IPS DF 6.9 (cell line): ENCODE results near the gene MIOS.
"Not testable (repeated sequence)": the region's sequence is repeated elsewhere in the genome, so short reads cannot be mapped to it uniquely, and the experiment has no call there.

ENCODE experiments used
- DNase-seq: peaks from one replicate; pipeline ENCODE4 v3.0.0-alpha.2; 2013; ENCODE audit warnings: low read depth, low spot score
- H3K27ac ChIP-seq: one replicate; pipeline ENCODE4 v1.5.1; 2013; ENCODE audit warnings: low read length, control low read depth
- H3K27me3 ChIP-seq: 2 replicates; pipeline ENCODE4 v1.6.1; 2013; ENCODE audit warnings: mild to moderate bottlenecking, low read length; ENCODE audit not compliant: control insufficient read depth, insufficient read depth
- H3K36me3 ChIP-seq: 2 replicates; pipeline ENCODE4 v1.6.1; 2013; ENCODE audit warnings: low read length; ENCODE audit not compliant: control insufficient read depth, insufficient read depth
- H3K4me1 ChIP-seq: 2 replicates; pipeline ENCODE4 v1.6.1; 2013; ENCODE audit warnings: low read length; ENCODE audit not compliant: control insufficient read depth, insufficient read depth
- H3K4me3 ChIP-seq: 2 replicates; pipeline ENCODE4 v1.5.1; 2013; ENCODE audit warnings: mild to moderate bottlenecking, low read length
- H3K9me3 ChIP-seq: 2 replicates; pipeline ENCODE4 v1.6.1; 2013; ENCODE audit warnings: low read length, inconsistent platforms; ENCODE audit not compliant: control insufficient read depth, insufficient read depth
- WGBS: extraction: QIAGEN DNeasy Blood & Tissue Kit; methylation state at CpG from one replicate; pipeline ENCODE4 v1.1.7; 2013; ENCODE audit warnings: mixed read lengths, missing lambda C conversion rate; ENCODE audit not compliant: insufficient read length, insufficient coverage; 5-methylcytosine and 5-hydroxymethylcytosine counted together

MIOS gene

DNA sequence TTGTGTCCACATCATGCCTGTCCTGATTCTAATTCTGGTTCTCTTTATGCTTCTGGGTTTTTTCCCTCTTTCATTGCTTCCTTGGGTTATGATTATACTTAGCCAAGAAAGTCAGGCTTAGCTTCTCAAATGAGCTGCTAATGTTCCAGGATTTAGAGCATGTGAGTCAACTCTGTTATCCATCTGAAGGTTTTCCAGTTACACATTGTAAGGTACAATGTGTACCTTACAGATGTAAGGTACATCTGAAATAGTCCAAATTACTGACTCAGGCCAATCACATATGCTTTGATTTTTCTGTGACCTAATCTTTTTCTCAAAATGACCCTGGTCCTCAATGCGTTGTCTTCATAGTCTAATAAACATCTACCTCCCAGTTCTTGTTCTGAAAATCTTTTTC, 13.3 kb upstream of the MIOS start:
- DNase-seq = no peak

DNA sequence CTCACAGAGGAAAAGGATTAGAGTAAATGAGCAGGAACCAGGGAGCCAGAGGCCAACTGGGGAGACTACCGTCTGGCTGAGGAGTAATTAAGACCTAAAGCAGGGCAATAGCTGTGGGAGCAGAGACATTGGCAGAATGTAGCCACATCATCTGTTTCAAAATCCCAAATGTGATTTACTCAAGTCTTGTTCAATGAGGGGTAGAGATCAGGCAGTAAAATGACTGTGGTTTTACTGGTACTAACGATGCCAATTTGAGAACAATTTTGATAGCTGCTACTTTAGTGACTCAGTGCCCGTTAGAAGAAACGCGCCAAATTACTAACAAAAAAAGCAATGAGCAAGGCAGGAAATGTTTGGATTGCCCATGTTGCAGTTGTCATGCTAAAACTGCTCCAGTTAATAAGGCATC, 12.7 kb upstream of the MIOS start:
- H3K4me1 ChIP-seq = no peaks in the 10 kb centered on the region
- H3K4me3 ChIP-seq = no peak overlapping the region
- WGBS = no CpG with 5 or more reads among the region's 5 CpGs
- no peaks in the 10 kb centered on the region for H3K9me3 ChIP-seq
- H3K27ac ChIP-seq = no peak overlapping the region
- no peaks in the 10 kb centered on the region for H3K36me3 ChIP-seq
- no peak for DNase-seq
- H3K27me3 ChIP-seq = no peaks in the 10 kb centered on the region

More for the DNA sequence above, 13.3 kb upstream of the MIOS start:
- no peaks in the 10 kb centered on the region for H3K36me3 ChIP-seq
- H3K27me3 ChIP-seq = no peaks in the 10 kb centered on the region
- H3K4me3 ChIP-seq = no peak overlapping the region
- H3K27ac ChIP-seq = no peak overlapping the region
- WGBS = no CpG with 5 or more reads among the region's 1 CpG
- no peaks in the 10 kb centered on the region for H3K9me3 ChIP-seq
- H3K4me1 ChIP-seq = no peaks in the 10 kb centered on the region

DNA sequence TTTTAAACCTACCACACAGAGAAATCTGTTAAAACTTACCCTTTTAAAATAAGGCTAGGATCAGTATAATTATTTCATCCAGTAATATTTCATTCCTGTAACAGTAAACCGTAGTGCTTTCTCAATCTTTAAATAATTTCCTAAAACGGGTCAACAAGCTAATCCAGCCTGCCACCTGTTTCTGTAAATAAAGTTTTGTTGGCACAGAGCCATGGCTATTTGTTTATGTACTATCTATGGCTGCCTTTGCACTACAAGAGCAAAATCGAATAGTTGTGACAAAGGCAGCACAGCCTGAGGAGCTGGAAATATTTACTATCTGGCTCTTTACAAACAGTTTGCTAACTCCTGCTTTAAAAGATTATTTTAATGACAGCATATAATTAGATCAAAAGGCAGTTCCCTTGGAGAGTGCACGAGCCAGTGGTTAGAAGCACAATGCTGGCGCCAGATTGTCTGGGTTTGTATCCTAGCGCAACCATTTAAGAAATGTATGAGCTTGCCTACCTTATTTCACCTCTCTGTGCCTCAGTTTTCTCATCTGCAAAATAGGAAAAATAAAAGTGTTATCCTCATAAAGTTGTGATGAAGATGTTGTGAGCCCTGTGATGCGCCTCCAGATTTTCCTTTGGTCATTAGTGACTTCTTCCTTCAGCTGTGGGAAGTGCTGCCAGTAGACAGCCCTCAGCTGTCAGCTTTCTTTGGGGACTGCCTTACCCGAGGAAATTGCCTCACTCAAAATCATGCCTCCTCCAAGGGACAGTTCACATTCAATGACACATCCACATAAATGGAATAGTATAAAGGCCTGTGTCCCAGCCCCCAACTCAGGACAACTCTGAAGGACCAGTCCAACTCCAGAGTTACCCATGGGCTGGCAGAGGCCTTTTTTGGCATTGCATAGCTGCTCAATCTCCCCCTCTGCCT, 11.8 kb upstream of the MIOS start:
- WGBS = no CpG with 5 or more reads among the region's 8 CpGs
- DNase-seq = no peak

DNA sequence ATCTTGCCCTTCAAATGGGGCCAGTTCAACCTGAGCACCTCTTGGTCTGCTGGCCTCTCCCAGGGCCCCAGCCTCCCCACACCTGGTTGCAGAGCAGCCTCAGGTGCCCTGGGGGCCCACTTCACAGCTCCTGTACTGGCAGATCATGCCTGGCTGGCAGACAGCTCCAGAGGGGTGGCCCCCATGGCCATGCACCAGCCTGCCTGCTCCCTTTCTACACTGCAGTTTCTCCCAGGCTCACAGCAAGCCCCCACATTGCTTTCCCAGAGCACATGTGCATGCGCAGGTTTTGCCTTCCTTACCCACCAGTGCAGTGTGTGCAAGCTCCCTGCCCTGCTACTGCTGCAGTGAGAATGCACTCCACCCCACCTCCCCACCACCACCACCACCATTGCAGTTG, 9.8 kb upstream of the MIOS start:
- no peaks in the 10 kb centered on the region for H3K4me1 ChIP-seq
- no peak overlapping the region for H3K4me3 ChIP-seq
- H3K9me3 ChIP-seq = no peaks in the 10 kb centered on the region
- no peak for DNase-seq
- no peaks in the 10 kb centered on the region for H3K27me3 ChIP-seq
- H3K27ac ChIP-seq = no peak overlapping the region
- WGBS = no CpG with 5 or more reads among the region's 1 CpG
- no peaks in the 10 kb centered on the region for H3K36me3 ChIP-seq

More for the DNA sequence above, 11.8 kb upstream of the MIOS start:
- no peaks in the 10 kb centered on the region for H3K27me3 ChIP-seq
- H3K4me3 ChIP-seq = no peak overlapping the region
- H3K9me3 ChIP-seq = no peaks in the 10 kb centered on the region
- no peak overlapping the region for H3K27ac ChIP-seq
- H3K36me3 ChIP-seq = no peaks in the 10 kb centered on the region
- no peaks in the 10 kb centered on the region for H3K4me1 ChIP-seq

DNA sequence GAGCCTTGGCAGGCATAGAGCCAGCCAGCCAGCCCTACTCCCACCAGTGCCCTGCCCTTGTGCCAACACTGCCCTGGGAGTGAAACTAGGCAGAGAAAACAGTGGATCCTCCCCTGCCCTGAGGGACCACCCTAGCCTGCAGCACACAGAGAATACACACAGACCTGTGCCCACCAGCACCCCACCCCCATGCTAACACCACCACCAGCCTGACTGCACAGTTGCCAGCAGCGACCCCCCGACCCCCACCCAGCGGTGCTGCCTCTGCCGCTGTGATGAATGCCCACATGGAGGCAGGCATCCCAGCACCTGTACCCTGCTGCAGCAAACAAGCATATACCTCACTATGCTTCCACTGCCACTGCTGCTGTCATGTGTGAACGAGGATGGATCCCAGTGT, 9.4 kb upstream of the MIOS start:
- H3K27me3 ChIP-seq = no peaks in the 10 kb centered on the region
- no peak overlapping the region for H3K27ac ChIP-seq
- H3K36me3 ChIP-seq = no peaks in the 10 kb centered on the region
- no peak for DNase-seq
- WGBS = no CpG with 5 or more reads among the region's 5 CpGs
- H3K9me3 ChIP-seq = no peaks in the 10 kb centered on the region
- H3K4me3 ChIP-seq = no peak overlapping the region
- H3K4me1 ChIP-seq = no peaks in the 10 kb centered on the region

DNA sequence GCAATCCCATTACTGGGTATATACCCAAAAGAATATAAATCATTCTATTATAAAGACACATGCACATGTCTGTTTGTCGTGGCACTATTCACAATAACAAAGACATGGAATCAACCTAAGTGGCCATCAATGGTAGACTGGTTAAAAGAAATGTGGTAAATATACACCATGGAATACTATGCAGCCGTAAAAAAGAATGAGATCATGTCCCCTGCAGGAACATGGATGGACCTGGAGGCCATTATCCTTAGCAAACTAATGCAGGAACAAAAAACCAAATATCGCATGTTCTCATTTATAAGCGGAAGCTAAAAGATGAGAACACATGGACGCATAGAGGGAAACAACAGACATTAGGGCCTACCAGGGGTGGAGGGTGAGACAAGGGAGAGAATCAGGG, 5.1 kb upstream of the MIOS start:
- not testable (repeated sequence) for H3K4me3 ChIP-seq, H3K36me3 ChIP-seq, H3K9me3 ChIP-seq, H3K27ac ChIP-seq, DNase-seq, H3K4me1 ChIP-seq, H3K27me3 ChIP-seq
- no CpG with 5 or more reads among the region's 5 CpGs for WGBS

DNA sequence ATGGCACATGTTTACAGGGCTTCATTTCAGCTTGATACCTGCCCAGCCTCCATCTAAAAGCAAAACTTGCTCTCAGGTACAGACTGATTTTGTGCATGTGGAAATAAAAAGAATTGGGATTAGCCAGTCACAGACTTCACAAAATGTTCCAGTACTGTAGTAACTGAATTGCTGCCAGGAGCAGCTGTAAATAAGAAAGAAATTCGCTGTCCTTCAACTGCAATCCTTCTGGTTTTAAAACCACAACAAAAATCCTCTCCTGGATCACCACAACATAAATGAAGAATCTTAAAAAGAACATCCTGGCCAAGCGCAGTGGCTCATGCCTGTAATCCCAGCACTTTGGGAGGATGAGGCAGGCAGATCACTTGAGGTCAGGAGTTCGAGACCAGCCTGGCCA, 3.9 kb upstream of the MIOS start:
- no peaks in the 10 kb centered on the region for H3K36me3 ChIP-seq
- no peak for DNase-seq
- H3K27ac ChIP-seq = no peak overlapping the region
- H3K4me3 ChIP-seq = no peak overlapping the region
- no CpG with 5 or more reads among the region's 3 CpGs for WGBS
- H3K4me1 ChIP-seq = no peaks in the 10 kb centered on the region; the same call in 1 of the 2 replicates
- no peaks in the 10 kb centered on the region for H3K9me3 ChIP-seq
- H3K27me3 ChIP-seq = no peaks in the 10 kb centered on the region

DNA sequence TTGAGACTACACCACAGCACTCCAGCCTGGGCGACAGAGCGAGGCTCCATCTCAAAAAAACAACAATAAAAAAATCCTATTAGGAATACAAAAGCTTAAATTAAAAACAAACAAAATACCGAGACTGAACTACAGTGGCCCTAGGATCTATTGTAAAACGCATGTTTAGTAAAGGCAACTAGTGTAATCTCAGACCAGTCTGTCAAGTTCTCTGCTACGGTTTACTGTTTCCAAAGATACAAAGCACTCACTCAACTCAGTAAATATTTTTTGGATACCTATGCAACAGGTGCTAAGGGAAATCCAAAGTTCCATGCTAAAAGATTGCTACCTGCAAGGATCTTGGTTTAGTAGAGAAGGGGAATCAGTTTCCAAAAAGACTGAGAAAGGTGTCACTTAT, 3.4 kb upstream of the MIOS start:
- no peak for DNase-seq
- Histone ChIP-seq H3K27ac (no peak overlapping the region), H3K9me3 (no peaks in the 10 kb centered on the region), H3K27me3 (no peaks in the 10 kb centered on the region), H3K4me1 (no peaks in the 10 kb centered on the region; the same call in 1 of the 2 replicates), H3K4me3 (no peak overlapping the region), H3K36me3 (no peaks in the 10 kb centered on the region)
- no CpG with 5 or more reads among the region's 5 CpGs for WGBS

DNA sequence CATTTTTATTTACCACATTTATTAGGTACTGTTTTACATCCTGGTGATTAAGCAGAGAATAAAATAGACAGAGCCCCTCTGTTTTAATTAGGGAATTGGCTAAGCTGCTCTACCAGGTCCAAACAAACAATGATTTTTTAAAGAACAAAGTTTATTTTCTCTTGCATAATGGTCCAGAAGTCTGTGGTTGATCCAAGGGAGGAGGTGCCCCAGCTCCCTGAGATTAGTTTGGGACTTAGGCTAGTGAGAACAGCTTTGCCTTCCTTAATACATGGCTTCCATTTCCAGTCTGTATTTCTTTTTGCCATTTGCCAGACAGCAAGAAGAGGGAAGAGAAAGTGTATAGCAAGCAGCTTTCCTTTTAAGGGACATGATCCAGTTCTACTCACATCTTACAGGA, 2.9 kb upstream of the MIOS start:
- no peak for DNase-seq
- Histone ChIP-seq H3K27ac (no peak overlapping the region), H3K4me3 (no peak overlapping the region), H3K9me3 (no peaks in the 10 kb centered on the region), H3K36me3 (no peaks in the 10 kb centered on the region), H3K4me1 (no peaks in the 10 kb centered on the region; the same call in 1 of the 2 replicates), H3K27me3 (no peaks in the 10 kb centered on the region)

DNA sequence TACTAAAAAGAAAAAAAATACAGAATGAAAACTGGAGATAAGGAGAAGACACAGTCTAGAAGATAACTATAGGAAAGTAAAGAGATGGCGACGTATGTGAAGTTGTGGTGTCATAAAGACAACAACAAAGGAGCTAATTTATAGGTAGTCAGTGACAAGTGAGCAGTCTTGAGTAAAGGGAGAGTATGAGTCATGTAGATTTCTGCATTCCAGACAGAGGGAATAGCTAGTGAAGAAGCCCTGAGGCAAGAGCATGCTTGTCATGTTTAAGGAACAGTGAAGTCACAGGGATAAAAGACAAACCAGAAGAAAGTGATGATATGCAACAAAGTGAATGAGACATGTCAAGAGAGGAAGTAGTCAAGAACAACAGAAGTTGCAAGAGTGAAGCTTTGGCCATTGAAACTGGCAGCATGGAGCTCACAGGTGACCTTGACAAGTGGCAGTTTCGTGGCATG, 2.3 kb upstream of the MIOS start:
- Histone ChIP-seq H3K4me3 (no peak overlapping the region), H3K27me3 (no peaks in the 10 kb centered on the region), H3K36me3 (no peaks in the 10 kb centered on the region), H3K9me3 (no peaks in the 10 kb centered on the region), H3K27ac (no peak overlapping the region), H3K4me1 (no peaks in the 10 kb centered on the region; the same call in 1 of the 2 replicates)
- DNase-seq = no peak
- no CpG with 5 or more reads among the region's 3 CpGs for WGBS
